Endothelial cell of umbilical vein (primary cell): ENCODE measurements around the gene AMOT.

ENCODE experiments used
- CTCF ChIP-seq, 2 donors: IDR thresholded peaks; 1 replicate in 1 of 2; 2 replicates in 1 of 2; pipeline ENCODE4 v1.5.1; 2011; ENCODE audit warnings: low read length in 2 of 2, mild to moderate bottlenecking in 2 of 2, moderate library complexity in 2 of 2, control low read depth in 1 of 2, inconsistent platforms in 1 of 2, low read depth in 1 of 2; ENCODE audit not compliant: insufficient read depth in 1 of 2; ENCODE audit errors: extremely low read depth in 1 of 2
- EZH2 ChIP-seq: IDR thresholded peaks from 2 replicates; pipeline ENCODE4 v1.6.1; 2012; ENCODE audit warnings: borderline replicate concordance, low read depth, mild to moderate bottlenecking, moderate library complexity, low read length, inconsistent platforms; ENCODE audit not compliant: severe bottlenecking
- FOS ChIP-seq: IDR thresholded peaks from 2 replicates; pipeline ENCODE4 v1.6.1; 2011; ENCODE audit warnings: mild to moderate bottlenecking, low read length, moderate library complexity, borderline replicate concordance; ENCODE audit not compliant: insufficient read depth
- GATA2 ChIP-seq: IDR thresholded peaks from 2 replicates; pipeline ENCODE4 v1.7.0; 2011; ENCODE audit warnings: low read depth, mild to moderate bottlenecking, moderate library complexity, mixed read lengths, low read length; ENCODE audit not compliant: insufficient read length, insufficient read depth
- JUN ChIP-seq: IDR thresholded peaks from 2 replicates; pipeline ENCODE4 v1.6.1; 2011; ENCODE audit warnings: borderline replicate concordance, low read depth; ENCODE audit not compliant: insufficient read length, insufficient read depth
- MAX ChIP-seq: IDR thresholded peaks from 2 replicates; pipeline ENCODE4 v1.6.1; 2011; ENCODE audit not compliant: insufficient read depth, insufficient read length
- MYC ChIP-seq: IDR thresholded peaks from one replicate; pipeline ENCODE4 v1.6.1; 2011; ENCODE audit warnings: mild to moderate bottlenecking, low read depth, low read length
- POLR2A ChIP-seq: IDR thresholded peaks from 2 replicates; pipeline ENCODE4 v1.6.1; 2012; ENCODE audit warnings: low read depth, mild to moderate bottlenecking, control low read depth, low read length
- POLR2AphosphoS5 ChIP-seq: IDR thresholded peaks from 2 replicates; pipeline ENCODE4 v1.6.1; 2012; ENCODE audit warnings: low read depth, mild to moderate bottlenecking, control low read depth, low read length, moderate library complexity; ENCODE audit not compliant: insufficient read depth

GRCh38 chrX:112808651-112809195, 31.9 kb downstream of the AMOT start:
- TF ChIP-seq CTCF (IDR thresholded peaks at IDR 0.05; ENCODE audit: extremely low read depth in 1 of 2, insufficient read depth in 1 of 2, low read depth in 1 of 2, low read length in 2 of 2) = no peak
- TF ChIP-seq POLR2A = no peak
- no peak for TF ChIP-seq EZH2
- no peak for TF ChIP-seq POLR2AphosphoS5
- TF ChIP-seq FOS = no peak
- TF ChIP-seq MAX = no peak
- TF ChIP-seq GATA2 = no peak
- TF ChIP-seq JUN = no peak
- TF ChIP-seq MYC = no peak
